HCT116 (cell line): Measurements from ENCODE around the gene COL19A1. TPM values are rescaled to one million over a fixed set of nuclear protein-coding genes. Genes with fewer than 3 reads are reported as not detected.

ENCODE experiments used
- ATAC-seq: fragments of 200-7000 bp; cut with Tn5 transposase; 2 replicates; pipeline ENCODE4 v1.9.1; 2020; ENCODE audit warnings: mild to moderate bottlenecking, moderate library complexity
- BruUV-seq: library from RNA; stranded (reverse); fragments of 400-500 nt; replicated peaks from 2 replicates; lab custom pipeline; 2021; lab: Mats Ljungman, UMichigan
- CTCF ChIA-PET: fragments of 300-600 bp; sonication (Branson Sonifier 250); formaldehyde crosslinking; loops from one replicate; lab custom pipeline; 2021; ENCODE audit warnings: antibody characterized with exemption; lab: Charles Lee
- POLR2A ChIA-PET: fragments of 300-600, 350-600 bp; sonication (Branson Sonifier 250); formaldehyde crosslinking; loops from one replicate; lab custom pipeline; 2021; ENCODE audit warnings: antibody characterized with exemption; lab: Charles Lee
- RAD21 ChIA-PET, 2 experiments: fragments of 300-600 bp; sonication (Branson Sonifier 250); formaldehyde crosslinking; loops; one replicate each; lab custom pipeline; 2023; ENCODE audit warnings: low total read pairs in 2 of 2; ENCODE audit not compliant: uncharacterized antibody in 2 of 2, unreplicated experiment in 2 of 2, low non-redundant PET in 1 of 2; lab: Charles Lee
- DNase-seq: peaks from one replicate; pipeline ENCODE4 v3.0.0-alpha.2; 2010; ENCODE audit warnings: low read depth, low spot score
- H2AFZ ChIP-seq: fragments of 200-600 bp; shearing (Covaris generic), sonication (generic); 2 replicates; pipeline ENCODE4 v1.6.1; 2017; ENCODE audit warnings: low read depth, mixed run types, mixed read lengths, antibody characterized with exemption, low read length; ENCODE audit not compliant: poor library complexity, severe bottlenecking
- H3K27ac ChIP-seq: 2 replicates; pipeline ENCODE4 v1.5.1; 2012; ENCODE audit warnings: low read depth, low read length
- H3K27me3 ChIP-seq: fragments of 200-600 bp; sonication (generic); 2 replicates; pipeline ENCODE4 v1.6.1; 2016; ENCODE audit warnings: mixed run types, low read length, mixed read lengths; ENCODE audit not compliant: insufficient read depth
- H3K36me3 ChIP-seq, 2 experiments: fragments of 200-500 bp in 1 of 2; fragments of 200-600 bp in 1 of 2; sonication (Bioruptor generic) in 1 of 2; sonication (generic) in 1 of 2; 2 replicates each; pipeline versions ENCODE4 v1.5.1 to v1.6.1; 2014 to 2016; ENCODE audit warnings: low read length in 2 of 2, inconsistent platforms in 1 of 2, mixed read lengths in 1 of 2, mixed run types in 1 of 2; ENCODE audit not compliant: insufficient read depth in 2 of 2, control insufficient read depth in 1 of 2
- H3K4me1 ChIP-seq, 2 experiments: fragments of 200-600 bp in 1 of 2; sonication (generic) in 1 of 2; 2 replicates each; pipeline versions ENCODE4 v1.5.1 to v1.6.1; 2012 to 2017; ENCODE audit warnings: low read length in 2 of 2, inconsistent platforms in 1 of 2, mild to moderate bottlenecking in 1 of 2, mixed read lengths in 1 of 2, mixed run types in 1 of 2, moderate library complexity in 1 of 2; ENCODE audit not compliant: insufficient read depth in 2 of 2, control insufficient read depth in 1 of 2
- H3K4me2 ChIP-seq: fragments of 200-600 bp; sonication (generic); 2 replicates; pipeline ENCODE4 v1.6.1; 2017; ENCODE audit warnings: mixed run types, low read length, mixed read lengths
- H3K4me3 ChIP-seq, 2 experiments: fragments of 200-600 bp in 1 of 2; sonication (generic) in 1 of 2; replicated peaks in 1 of 2; 2 replicates each; pipeline ENCODE4 v1.5.1; 2011 to 2016; ENCODE audit warnings: low read length in 2 of 2, control low read depth in 1 of 2, low read depth in 1 of 2, mild to moderate bottlenecking in 1 of 2, mixed read lengths in 1 of 2, mixed run types in 1 of 2
- H3K79me2 ChIP-seq: fragments of 200-600 bp; sonication (generic); 2 replicates; pipeline ENCODE4 v1.6.1; 2017; ENCODE audit warnings: mild to moderate bottlenecking, mixed run types, low read length, moderate library complexity, mixed read lengths; ENCODE audit not compliant: insufficient read depth
- H3K9ac ChIP-seq: fragments of 200-600 bp; sonication (generic); 2 replicates; pipeline ENCODE4 v1.6.1; 2016; ENCODE audit warnings: low read length, mixed read lengths
- H3K9me2 ChIP-seq: fragments of 200-600 bp; sonication (generic), shearing (Covaris generic); 2 replicates; pipeline ENCODE4 v1.6.1; 2017; ENCODE audit warnings: mixed run types, mild to moderate bottlenecking, moderate library complexity; ENCODE audit not compliant: insufficient read depth
- H3K9me3 ChIP-seq, 2 experiments: fragments of 200-500 bp in 1 of 2; fragments of 200-600 bp in 1 of 2; sonication (Bioruptor generic) in 1 of 2; sonication (generic) in 1 of 2; 2 replicates each; pipeline ENCODE4 v1.6.1; 2014 to 2017; ENCODE audit warnings: low read length in 2 of 2, mixed read lengths in 2 of 2, inconsistent platforms in 1 of 2, low read depth in 1 of 2, mild to moderate bottlenecking in 1 of 2, mixed run types in 1 of 2, moderate library complexity in 1 of 2; ENCODE audit not compliant: control insufficient read depth in 1 of 2, insufficient read depth in 1 of 2
- H4K20me1 ChIP-seq: fragments of 200-600 bp; sonication (generic), shearing (Covaris generic); 2 replicates; pipeline ENCODE4 v1.6.1; 2017; ENCODE audit warnings: mixed run types, mild to moderate bottlenecking, moderate library complexity; ENCODE audit not compliant: insufficient read depth
- ATF3 ChIP-seq: IDR thresholded peaks from 2 replicates; pipeline ENCODE4 v1.6.1; 2012
- CBX3 ChIP-seq: IDR thresholded peaks from 2 replicates; pipeline ENCODE4 v1.6.1; 2012; ENCODE audit warnings: low read depth
- CEBPB ChIP-seq: IDR thresholded peaks from 2 replicates; pipeline ENCODE4 v1.6.1; 2012; ENCODE audit warnings: low read depth
- CTCF ChIP-seq, 3 experiments: fragments of 200-600 bp in 1 of 3; sonication (generic) in 1 of 3; IDR thresholded peaks in 2 of 3; conservative IDR thresholded peaks in 1 of 3; 2 replicates each; pipeline ENCODE4 v1.5.1; 2012 to 2017; ENCODE audit warnings: low read depth in 2 of 3, low read length in 2 of 3, antibody characterized with exemption in 1 of 3, borderline replicate concordance in 1 of 3, control low read depth in 1 of 3, mild to moderate bottlenecking in 1 of 3, mixed read lengths in 1 of 3, mixed run types in 1 of 3, moderate library complexity in 1 of 3; ENCODE audit not compliant: insufficient read depth in 1 of 3
- EGR1 ChIP-seq: IDR thresholded peaks from 2 replicates; pipeline ENCODE4 v1.6.1; 2012; ENCODE audit warnings: low read depth
- ELF1 ChIP-seq: IDR thresholded peaks from 2 replicates; pipeline ENCODE4 v1.6.1; 2012; ENCODE audit warnings: low read depth, borderline replicate concordance
- EZH2phosphoT487 ChIP-seq: fragments of 200-600 bp; IDR thresholded peaks from 2 replicates; pipeline ENCODE4 v1.6.1; 2018; ENCODE audit warnings: antibody characterized with exemption, borderline replicate concordance
- FOSL1 ChIP-seq: IDR thresholded peaks from 2 replicates; pipeline ENCODE4 v1.6.1; 2012; ENCODE audit warnings: low read depth
- MAX ChIP-seq: IDR thresholded peaks from 2 replicates; pipeline ENCODE4 v1.6.1; 2012
- POLR2A ChIP-seq: IDR thresholded peaks from 2 replicates; pipeline ENCODE4 v1.7.0; 2011; ENCODE audit warnings: borderline replicate concordance; ENCODE audit not compliant: insufficient read depth, insufficient read length; ENCODE audit errors: extremely low read depth
- POLR2AphosphoS5 ChIP-seq: IDR thresholded peaks from 2 replicates; pipeline ENCODE4 v1.6.1; 2011; ENCODE audit warnings: mild to moderate bottlenecking, low read depth, low read length, moderate library complexity
- SP1 ChIP-seq: IDR thresholded peaks from 2 replicates; pipeline ENCODE4 v1.6.1; 2012; ENCODE audit warnings: low read depth
- SRF ChIP-seq: IDR thresholded peaks from 2 replicates; pipeline ENCODE4 v1.6.1; 2012; ENCODE audit warnings: low read depth
- TCF7L2 ChIP-seq: IDR thresholded peaks from 2 replicates; pipeline ENCODE4 v1.7.0; 2011; ENCODE audit warnings: borderline replicate concordance, inconsistent platforms; ENCODE audit not compliant: insufficient read depth, insufficient read length; ENCODE audit errors: extremely low read depth
- YY1 ChIP-seq: IDR thresholded peaks from 2 replicates; pipeline ENCODE4 v1.6.1; 2011; ENCODE audit warnings: low read length, low read depth, moderate library complexity, mild to moderate bottlenecking; ENCODE audit not compliant: insufficient replicate concordance; ENCODE audit errors: extremely low read depth
- ZFX ChIP-seq: fragments of 450-650 bp; IDR thresholded peaks from 2 replicates; pipeline ENCODE4 v1.6.1; 2017
- intact Hi-C: fragments of 100-400 bp; cut with micrococcal nuclease; formaldehyde crosslinking; loops from 2 replicates; pipeline ENCODE4 v1.10.0; 2022
- total RNA-seq: library from RNA; stranded (reverse); gene quantifications from one replicate; pipeline ENCODE4 v1.2.1, GENCODE V29; 2021; ENCODE audit not compliant: unreplicated experiment

Gene COL19A1
- total RNA-seq, 1 experiment from 2014 or later, result not detected

- Histone ChIP-seq H3K9ac (no peak overlapping the region), H3K9me2 (no peaks in the 10 kb centered on the region), H3K4me2 (no peak overlapping the region), H3K9me3 (no peaks in the 10 kb centered on the region), H3K4me1 (no peaks in the 10 kb centered on the region), H4K20me1 (no peaks in the 10 kb centered on the region), H3K4me3 (no peak overlapping the region), H3K27ac (no peak overlapping the region), H3K36me3 (no peaks in the 10 kb centered on the region), H2AFZ (no peak overlapping the region), H3K27me3 (peaks cover 71% of the 10 kb centered on the region), H3K79me2 (no peaks in the 10 kb centered on the region)
- ChIA-PET RAD21 (no interaction called here), CTCF (interaction anchor here (2.8 kb wide), 1 partner anchor 11 kb away, joined by 19 read pairs; no protein-coding TSS in a partner anchor), POLR2A (no interaction called here)
- intact Hi-C loops, result no loop called here
- TF ChIP-seq EZH2phosphoT487 (no peak), CTCF (IDR thresholded peaks at IDR 0.05 in 2 of 3, conservative IDR thresholded peaks at IDR 0.05 in 1 of 3; ENCODE audit: borderline replicate concordance in 1 of 3, insufficient read depth in 1 of 3, low read depth in 2 of 3, low read length in 2 of 3) (peak; percentile 6 to 40 (median 21); a peak in 3 of 6 replicates)
- DNase-seq (no peak), ATAC-seq (peak; percentile 59; the same call in 1 of the 2 replicates)
- BruUV-seq, result no TSS peak
These were observed 344.1 kb downstream of the COL19A1 start for GRCh38 chr6:70210462-70210861.

- RAD21 ChIA-PET, result no interaction called here
- no TSS peak for BruUV-seq
- POLR2A ChIA-PET, result no interaction called here
- Histone ChIP-seq H3K27ac (no peak overlapping the region), H4K20me1 (no peaks in the 10 kb centered on the region), H3K4me2 (no peak overlapping the region), H3K9me3 (no peaks in the 10 kb centered on the region), H2AFZ (no peak overlapping the region), H3K4me1 (no peaks in the 10 kb centered on the region), H3K9me2 (no peaks in the 10 kb centered on the region), H3K27me3 (peaks cover 66% of the 10 kb centered on the region), H3K4me3 (no peak overlapping the region), H3K9ac (no peak overlapping the region), H3K36me3 (no peaks in the 10 kb centered on the region), H3K79me2 (no peaks in the 10 kb centered on the region)
- ATAC-seq (no peak), DNase-seq (no peak)
- intact Hi-C loops, result no loop called here
- CTCF ChIA-PET, result no interaction called here
- TF ChIP-seq CEBPB (no peak), ELF1 (no peak), CTCF (IDR thresholded peaks at IDR 0.05 in 2 of 3, conservative IDR thresholded peaks at IDR 0.05 in 1 of 3; ENCODE audit: borderline replicate concordance in 1 of 3, insufficient read depth in 1 of 3, low read depth in 2 of 3, low read length in 2 of 3) (no peak), EGR1 (no peak), FOSL1 (no peak), YY1 (no peak), SP1 (no peak), POLR2AphosphoS5 (no peak), MAX (no peak), SRF (no peak), ATF3 (no peak), CBX3 (no peak), POLR2A (no peak), ZFX (no peak), TCF7L2 (no peak)
These were observed 349.2 kb downstream of the COL19A1 start for GRCh38 chr6:70215460-70216108.
